Activated CD4-positive, alpha-beta T cell treated with anti-CD3 and anti-CD28 coated beads for 36 hours (primary cell): ENCODE measurements around the gene IFNA5. TPM values are rescaled to one million over a fixed set of nuclear protein-coding genes. Genes with fewer than 3 reads are reported as not detected.

ENCODE experiments used
- ATAC-seq: fragments of 200-7000 bp; cut with Tn5 transposase; one replicate; pipeline ENCODE4 v1.10.0; 2021; ENCODE audit warnings: mild to moderate bottlenecking, moderate library complexity
- CTCF ChIA-PET: fragments of 350-600 bp; sonication (Branson Sonifier 250); formaldehyde crosslinking; loops from one replicate; lab custom pipeline; 2021; ENCODE audit warnings: antibody characterized with exemption; lab: Charles Lee
- POLR2A ChIA-PET: fragments of 350-600 bp; sonication (Branson Sonifier 250); formaldehyde crosslinking; loops from one replicate; lab custom pipeline; 2021; ENCODE audit warnings: antibody characterized with exemption, inconsistent platforms; lab: Charles Lee
- DNase-seq: peaks from one replicate; pipeline ENCODE4 v3.0.0-alpha.2; 2020
- H3K27ac Mint-ChIP-seq: one replicate; pipeline ENCODE4 v1.8.0; 2021; ENCODE audit warnings: mixed read lengths
- H3K27me3 Mint-ChIP-seq: one replicate; pipeline ENCODE4 v1.8.0; 2021; ENCODE audit warnings: mixed read lengths
- H3K36me3 Mint-ChIP-seq: one replicate; pipeline ENCODE4 v1.8.0; 2021; ENCODE audit warnings: low read depth, mixed read lengths
- H3K4me1 Mint-ChIP-seq: one replicate; pipeline ENCODE4 v1.8.0; 2021; ENCODE audit warnings: mixed read lengths
- H3K4me3 Mint-ChIP-seq: one replicate; pipeline ENCODE4 v1.8.0; 2021; ENCODE audit warnings: mild to moderate bottlenecking, moderate library complexity, mixed read lengths
- H3K9me3 Mint-ChIP-seq: one replicate; pipeline ENCODE4 v1.8.0; 2021; ENCODE audit warnings: low read depth, mixed read lengths
- intact Hi-C, 2 experiments: fragments of 100-400 bp; cut with DNase I in 1 of 2; cut with micrococcal nuclease in 1 of 2; formaldehyde crosslinking; loops; one replicate each; pipeline versions ENCODE4 v1.14.2 to v1.15.1; 2022 to 2024; cut with DNase I, micrococcal nuclease
- total RNA-seq, 2 experiments: library from RNA; stranded (reverse); gene quantifications; one replicate each; pipeline ENCODE4 v1.2.3, GENCODE V29; 2021

Gene IFNA5
- total RNA-seq, 2 experiments from 2014 or later = not detected

- DNase-seq (no peak), ATAC-seq (peak; percentile 68)
- intact Hi-C loops = no loop called here
- Mint-ChIP-seq H3K27ac (no peak overlapping the region), H3K9me3 (no peaks in the 10 kb centered on the region), H3K36me3 (no peaks in the 10 kb centered on the region), H3K27me3 (peaks cover 16% of the 10 kb centered on the region), H3K4me1 (peaks cover 5% of the 10 kb centered on the region), H3K4me3 (no peak overlapping the region)
- CTCF ChIA-PET = interaction anchor here (1.0 kb wide), 1 partner anchor 36 kb away, joined by 3 read pairs; no protein-coding TSS in a partner anchor
- POLR2A ChIA-PET = interaction anchor here (0.6 kb wide), 1 partner anchor 179 kb away, joined by 4 read pairs; no protein-coding TSS in a partner anchor
These were observed 10.7 kb downstream of the IFNA5 start for GRCh38 chr9:21294364-21294774.

- H3K9me3 Mint-ChIP-seq = no peaks in the 10 kb centered on the region
- DNase-seq (no peak), ATAC-seq (no peak)
- intact Hi-C loops = no loop called here
- ChIA-PET CTCF (interaction anchor here (0.5 to 1.2 kb wide), 2 partner anchors 22 to 141 kb away, joined by 3 read pairs; no protein-coding TSS in a partner anchor), POLR2A (no interaction called here)
- no peak overlapping the region for H3K27ac Mint-ChIP-seq
- H3K36me3 Mint-ChIP-seq = no peaks in the 10 kb centered on the region
- H3K27me3 Mint-ChIP-seq = peaks cover 26% of the 10 kb centered on the region
- H3K4me3 Mint-ChIP-seq = no peak overlapping the region
- no peaks in the 10 kb centered on the region for H3K4me1 Mint-ChIP-seq
These were observed 15.3 kb downstream of the IFNA5 start for GRCh38 chr9:21289848-21290247.

GRCh38 chr9:21287280-21287679 is 17.8 kb downstream of the IFNA5 start:
- intact Hi-C loops = no loop called here
- ChIA-PET POLR2A (no interaction called here), CTCF (interaction anchor here (0.6 kb wide), 1 partner anchor 149 kb away, joined by 3 read pairs; no protein-coding TSS in a partner anchor)
- H3K27me3 Mint-ChIP-seq = peaks cover 27% of the 10 kb centered on the region
- H3K4me3 Mint-ChIP-seq = no peak overlapping the region
- ATAC-seq = no peak
- no peaks in the 10 kb centered on the region for H3K4me1 Mint-ChIP-seq
- DNase-seq = no peak
- no peak overlapping the region for H3K27ac Mint-ChIP-seq
- H3K9me3 Mint-ChIP-seq = no peaks in the 10 kb centered on the region
- H3K36me3 Mint-ChIP-seq = no peaks in the 10 kb centered on the region

GRCh38 chr9:21286659-21287058 is 18.5 kb downstream of the IFNA5 start:
- no peak for ATAC-seq
- CTCF ChIA-PET = no interaction called here

GRCh38 chr9:21286099-21286498 is 19.0 kb downstream of the IFNA5 start:
- Mint-ChIP-seq H3K27ac (no peak overlapping the region), H3K4me1 (no peaks in the 10 kb centered on the region)
- CTCF ChIA-PET = no interaction called here

More at GRCh38 chr9:21286659-21287058, 18.5 kb downstream of the IFNA5 start:
- Mint-ChIP-seq H3K27me3 (peaks cover 24% of the 10 kb centered on the region), H3K9me3 (no peaks in the 10 kb centered on the region), H3K36me3 (no peaks in the 10 kb centered on the region), H3K27ac (no peak overlapping the region), H3K4me1 (no peaks in the 10 kb centered on the region), H3K4me3 (no peak overlapping the region)
- no peak for DNase-seq
- POLR2A ChIA-PET = no interaction called here
- intact Hi-C loops = no loop called here

GRCh38 chr9:21281275-21281674 is 23.8 kb downstream of the IFNA5 start:
- ATAC-seq = no peak
- Mint-ChIP-seq H3K36me3 (no peaks in the 10 kb centered on the region), H3K27ac (no peak overlapping the region), H3K27me3 (peaks cover 11% of the 10 kb centered on the region), H3K4me3 (no peak overlapping the region), H3K4me1 (no peaks in the 10 kb centered on the region), H3K9me3 (no peaks in the 10 kb centered on the region)
- intact Hi-C loops = no loop called here
- DNase-seq = no peak
- POLR2A ChIA-PET = no interaction called here
- CTCF ChIA-PET = no interaction called here

More at GRCh38 chr9:21286099-21286498, 19.0 kb downstream of the IFNA5 start:
- Mint-ChIP-seq H3K36me3 (no peaks in the 10 kb centered on the region), H3K27me3 (peaks cover 27% of the 10 kb centered on the region), H3K9me3 (no peaks in the 10 kb centered on the region), H3K4me3 (no peak overlapping the region)
- POLR2A ChIA-PET = no interaction called here
- intact Hi-C loops = no loop called here
- ATAC-seq (no peak), DNase-seq (no peak)

GRCh38 chr9:21268347-21268657 is 36.8 kb downstream of the IFNA5 start:
- Mint-ChIP-seq H3K27me3 (peaks cover 7% of the 10 kb centered on the region), H3K4me3 (no peak overlapping the region), H3K9me3 (peaks cover 3% of the 10 kb centered on the region), H3K27ac (no peak overlapping the region), H3K4me1 (no peaks in the 10 kb centered on the region), H3K36me3 (no peaks in the 10 kb centered on the region)
- intact Hi-C loops = no loop called here
- ChIA-PET POLR2A (no interaction called here), CTCF (interaction anchor here (0.9 kb wide), 1 partner anchor 16 kb away, joined by 3 read pairs; no protein-coding TSS in a partner anchor)
- ATAC-seq (no peak), DNase-seq (no peak)

- POLR2A ChIA-PET = no interaction called here
- no peaks in the 10 kb centered on the region for H3K36me3 Mint-ChIP-seq
- no peak overlapping the region for H3K27ac Mint-ChIP-seq
- intact Hi-C loops = no loop called here
- peaks cover 5% of the 10 kb centered on the region for H3K27me3 Mint-ChIP-seq
- H3K4me1 Mint-ChIP-seq = no peaks in the 10 kb centered on the region
- H3K4me3 Mint-ChIP-seq = no peak overlapping the region
- no peak for DNase-seq
- CTCF ChIA-PET = interaction anchor here (0.7 to 1.4 kb wide), 3 partner anchors 16 to 189 kb away, joined by 3 read pairs; no protein-coding TSS in a partner anchor
- ATAC-seq = no peak
- peaks cover 3% of the 10 kb centered on the region for H3K9me3 Mint-ChIP-seq
These were observed 37.4 kb downstream of the IFNA5 start for GRCh38 chr9:21267485-21268346.

GRCh38 chr9:21266733-21267484 is 38.2 kb downstream of the IFNA5 start:
- no peak overlapping the region for H3K27ac Mint-ChIP-seq
- ATAC-seq = no peak
- H3K9me3 Mint-ChIP-seq = peaks cover 3% of the 10 kb centered on the region
- H3K27me3 Mint-ChIP-seq = peaks cover 3% of the 10 kb centered on the region
- ChIA-PET POLR2A (no interaction called here), CTCF (interaction anchor here (0.7 to 1.4 kb wide), 3 partner anchors 16 to 188 kb away, joined by 3 read pairs; no protein-coding TSS in a partner anchor)
- H3K36me3 Mint-ChIP-seq = no peaks in the 10 kb centered on the region
- no peak for DNase-seq
- H3K4me1 Mint-ChIP-seq = no peaks in the 10 kb centered on the region
- intact Hi-C loops = no loop called here
- no peak overlapping the region for H3K4me3 Mint-ChIP-seq

GRCh38 chr9:21265421-21266189 is 39.5 kb downstream of the IFNA5 start:
- Mint-ChIP-seq H3K4me3 (no peak overlapping the region), H3K27me3 (peaks cover 2% of the 10 kb centered on the region), H3K4me1 (no peaks in the 10 kb centered on the region), H3K36me3 (no peaks in the 10 kb centered on the region), H3K9me3 (no peaks in the 10 kb centered on the region), H3K27ac (no peak overlapping the region)
- no peak for ATAC-seq
- ChIA-PET POLR2A (interaction anchor here (0.6 kb wide), 1 partner anchor 182 kb away, joined by 4 read pairs; no protein-coding TSS in a partner anchor), CTCF (interaction anchor here (0.7 to 1.4 kb wide), 3 partner anchors 14 to 52 kb away, joined by 3 read pairs; no protein-coding TSS in a partner anchor)
- no peak for DNase-seq
- intact Hi-C loops = no loop called here
